SH-SY5Y (cell line): ENCODE data around the gene UGT2A3.

Source experiments
- GATA2 ChIP-seq: IDR thresholded peaks from 2 replicates; pipeline ENCODE4 v1.6.1; 2011; ENCODE audit warnings: mild to moderate bottlenecking, low read depth, low read length
- GATA3 ChIP-seq: IDR thresholded peaks from 2 replicates; pipeline ENCODE4 v1.6.1; 2011; ENCODE audit warnings: low read depth, mild to moderate bottlenecking, low read length, moderate library complexity

Gene UGT2A3

DNA sequence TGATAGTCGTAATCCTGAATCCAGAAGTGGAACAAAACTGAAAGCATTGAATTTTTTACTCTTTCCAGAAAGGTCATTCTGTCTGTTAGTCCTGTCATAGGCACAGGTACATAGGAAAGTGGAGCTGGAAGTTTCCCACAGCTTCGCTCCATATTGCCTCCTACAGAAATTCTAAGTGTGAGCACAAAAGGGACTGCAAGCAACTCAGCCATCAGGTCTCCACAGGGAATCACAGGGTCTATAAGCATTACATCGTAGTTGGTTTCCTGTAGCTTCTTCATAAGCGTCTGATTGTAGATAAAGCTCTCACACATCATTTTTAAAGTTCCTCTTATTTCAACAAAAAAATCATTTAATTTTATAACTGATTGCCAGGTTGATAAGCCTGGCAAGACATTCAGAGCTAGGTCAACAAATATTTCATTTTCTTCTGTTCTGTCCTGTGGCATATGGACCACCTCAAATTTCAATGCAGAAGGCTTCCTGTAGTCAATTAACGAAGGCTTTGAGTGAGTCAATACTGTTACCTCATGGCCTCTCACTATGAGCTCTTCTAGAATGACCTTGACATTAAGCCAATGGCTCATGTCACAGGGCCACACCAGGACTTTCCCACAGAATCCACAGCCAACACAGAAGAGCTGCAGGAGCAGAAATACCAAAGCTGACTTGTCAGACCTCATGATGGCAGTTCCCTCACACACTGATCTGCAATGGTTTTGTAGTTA is at the start of gene UGT2A3:
Gene UGT2A3 (minus strand): TSS at position 727 of the 728 bp plus-strand sequence. CDS start 44 bp downstream, at position 683.
- TF ChIP-seq GATA3 (no peak), GATA2 (no peak)

DNA sequence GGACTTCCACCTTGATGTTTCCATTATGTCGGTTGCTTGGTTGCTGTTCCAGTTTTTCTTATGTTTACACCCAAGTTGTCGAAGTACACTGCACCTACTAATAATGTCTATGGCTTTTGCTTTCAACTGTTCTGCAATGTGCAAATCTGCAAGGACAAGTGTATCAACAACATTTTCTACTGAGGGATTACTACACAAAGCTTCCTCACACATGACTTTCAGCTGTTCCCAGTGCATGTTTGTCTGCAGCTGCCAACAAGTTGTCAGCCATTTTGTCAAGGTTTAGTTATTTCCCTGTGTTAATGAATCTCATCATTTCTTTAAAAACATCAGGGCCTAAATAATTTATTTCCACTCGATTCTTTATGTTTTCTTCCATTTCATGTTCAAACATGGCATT is 45.4 kb upstream of the UGT2A3 start:
- no peak for TF ChIP-seq GATA2
- TF ChIP-seq GATA3 = no peak

DNA sequence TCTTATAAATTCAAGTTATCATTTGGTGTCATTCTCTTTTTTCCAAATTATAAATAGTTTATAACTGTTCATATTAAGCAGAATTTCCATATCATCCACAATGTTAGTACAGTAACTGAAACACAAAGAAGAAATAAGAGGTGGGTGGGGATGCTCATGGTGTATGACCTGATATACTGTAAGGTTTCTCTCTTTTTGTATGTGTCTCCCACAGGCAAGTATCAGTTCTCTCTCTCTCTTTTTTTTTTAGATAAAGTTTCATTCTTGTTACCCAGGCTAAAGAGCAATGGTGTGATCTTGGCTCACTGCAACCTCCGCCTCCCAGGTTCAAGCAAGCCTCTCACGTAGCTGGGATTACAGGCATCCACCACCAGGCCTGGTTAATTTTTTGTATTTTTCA is 43.7 kb upstream of the UGT2A3 start:
- TF ChIP-seq GATA2 (no peak), GATA3 (no peak)

DNA sequence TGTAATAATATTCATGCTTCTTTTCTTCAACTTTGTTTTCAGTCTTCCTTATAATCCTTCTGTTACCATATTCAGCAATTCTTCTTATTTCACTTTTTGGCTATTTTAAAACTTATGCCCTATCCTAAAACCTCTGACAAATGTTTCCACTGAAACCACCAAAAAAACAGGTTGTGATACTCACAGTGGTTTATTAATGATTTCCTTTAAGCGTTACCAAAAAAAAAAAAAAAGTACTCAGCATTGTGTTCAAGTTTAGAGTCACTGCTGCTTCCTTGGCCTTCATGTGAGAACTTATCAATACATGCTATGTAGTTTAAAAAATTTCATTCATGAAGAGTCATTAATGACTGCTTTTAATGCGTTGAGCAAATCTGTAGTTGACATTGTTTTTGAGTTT is 35.4 kb upstream of the UGT2A3 start:
- TF ChIP-seq GATA3 (no peak), GATA2 (no peak)

DNA sequence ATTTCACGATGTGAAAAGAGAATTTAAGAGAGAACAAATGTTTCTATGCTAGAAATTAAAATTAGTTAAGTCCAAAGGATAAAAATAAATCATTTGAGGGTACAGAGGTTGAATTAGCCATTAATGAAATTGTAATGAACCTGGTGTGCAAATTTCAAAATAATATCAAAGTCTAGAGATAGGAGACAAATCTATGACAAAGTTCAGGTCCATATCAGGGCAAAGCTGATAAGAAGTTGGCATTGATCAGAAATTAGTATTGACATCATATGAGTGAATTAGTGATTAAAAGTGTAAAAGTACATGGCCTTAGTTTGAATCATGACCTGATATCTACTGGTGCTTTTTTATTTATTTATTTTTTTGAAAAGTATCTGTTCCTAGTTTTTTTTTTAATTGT is 33.8 kb upstream of the UGT2A3 start:
- TF ChIP-seq GATA2 (no peak), GATA3 (no peak)

DNA sequence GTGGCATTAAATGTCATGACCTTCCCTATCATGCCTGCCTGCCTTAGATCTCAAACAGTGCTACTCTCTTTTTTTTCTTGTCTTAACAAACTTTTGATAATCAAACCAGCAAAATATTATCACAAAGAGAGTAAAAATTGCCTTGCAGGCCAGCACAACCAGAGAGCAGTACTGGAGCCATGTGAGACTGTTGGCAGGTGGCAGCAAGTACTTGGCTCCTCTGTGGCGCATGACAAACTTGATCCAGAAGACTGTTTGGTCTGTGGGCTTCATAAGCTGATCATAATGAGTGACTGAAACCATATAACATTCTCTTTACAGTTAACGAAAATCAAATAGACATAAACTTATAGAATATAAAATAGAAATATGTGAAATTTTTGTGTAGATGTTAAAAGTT is 33.3 kb upstream of the UGT2A3 start:
- TF ChIP-seq GATA3 = no peak
- no peak for TF ChIP-seq GATA2

DNA sequence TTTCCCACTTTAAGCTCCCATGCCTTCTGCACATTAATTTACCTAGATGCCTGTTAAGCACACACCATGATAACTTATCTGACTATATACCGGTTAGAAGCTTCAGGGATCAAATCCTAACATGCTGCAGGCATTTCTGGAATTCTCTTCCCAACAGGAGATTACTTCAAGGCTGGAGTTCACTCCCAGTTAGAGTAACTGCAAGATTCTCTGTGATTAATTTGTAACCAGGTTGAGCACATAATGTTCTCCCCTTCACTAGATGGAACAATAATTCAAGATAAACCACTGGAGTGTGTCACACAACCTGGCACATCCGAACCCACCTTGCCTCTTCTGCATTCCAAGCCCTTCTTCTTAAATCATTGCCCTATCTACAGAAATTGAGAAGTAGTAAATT is 11.8 kb upstream of the UGT2A3 start:
- TF ChIP-seq GATA2 (no peak), GATA3 (no peak)

DNA sequence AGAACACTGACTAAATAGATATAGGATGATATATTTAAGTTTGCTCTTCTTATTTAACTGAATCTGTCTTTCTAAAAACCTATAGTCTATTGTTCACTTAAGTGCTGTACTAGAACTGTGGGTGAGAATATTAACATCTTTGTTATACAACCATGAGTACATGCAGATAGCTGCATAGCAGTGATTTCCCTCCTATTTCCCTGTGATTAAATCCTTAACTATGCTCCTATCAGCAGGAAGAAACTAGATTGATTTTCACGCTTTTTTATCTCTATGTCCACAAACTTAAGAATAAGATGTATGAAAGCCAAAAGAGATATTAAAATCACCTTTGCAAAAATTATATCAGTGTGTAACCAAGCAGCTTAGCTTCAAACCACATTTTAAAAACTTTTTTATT is 11.3 kb upstream of the UGT2A3 start:
- no peak for TF ChIP-seq GATA3
- no peak for TF ChIP-seq GATA2

DNA sequence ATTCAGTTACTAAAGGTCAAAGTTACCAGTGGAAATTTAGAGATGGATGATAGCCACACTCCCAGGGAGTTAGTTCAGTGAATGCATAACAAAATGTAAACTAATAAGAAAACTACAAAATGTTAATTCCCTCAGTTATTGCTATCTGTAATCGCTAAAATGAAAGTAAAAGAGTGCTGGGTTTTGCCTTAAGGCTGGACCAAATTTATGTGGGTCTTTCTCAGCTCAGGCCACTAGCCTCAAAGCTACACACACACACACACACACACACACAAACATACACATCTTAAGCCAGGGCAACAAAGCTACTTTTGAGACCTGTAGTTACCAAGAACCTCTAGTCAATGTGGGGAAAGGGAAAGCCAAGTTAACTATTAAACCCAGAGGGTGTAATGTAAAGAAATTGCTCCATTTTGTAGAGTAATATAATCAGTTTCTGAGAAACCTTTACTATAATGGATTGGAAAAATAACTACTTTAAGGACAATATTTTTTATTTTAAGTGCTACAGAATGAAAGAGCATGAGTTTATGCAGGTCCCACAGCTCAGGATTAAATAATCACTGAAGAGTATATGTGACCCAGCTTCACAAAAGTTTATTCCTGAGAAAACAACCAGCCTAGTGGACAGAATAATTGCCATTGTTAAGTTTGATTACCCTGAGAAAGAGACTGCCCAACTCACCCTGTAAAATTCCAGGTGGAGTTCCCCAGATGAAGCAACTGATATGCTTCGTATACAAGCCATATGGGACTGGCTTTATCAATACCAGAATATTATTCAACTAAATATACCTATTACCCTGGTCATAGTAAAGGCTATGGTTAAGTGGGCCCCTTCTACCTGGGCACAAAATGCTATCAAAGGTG is 8.9 kb upstream of the UGT2A3 start:
- TF ChIP-seq GATA2 (no peak), GATA3 (no peak)

DNA sequence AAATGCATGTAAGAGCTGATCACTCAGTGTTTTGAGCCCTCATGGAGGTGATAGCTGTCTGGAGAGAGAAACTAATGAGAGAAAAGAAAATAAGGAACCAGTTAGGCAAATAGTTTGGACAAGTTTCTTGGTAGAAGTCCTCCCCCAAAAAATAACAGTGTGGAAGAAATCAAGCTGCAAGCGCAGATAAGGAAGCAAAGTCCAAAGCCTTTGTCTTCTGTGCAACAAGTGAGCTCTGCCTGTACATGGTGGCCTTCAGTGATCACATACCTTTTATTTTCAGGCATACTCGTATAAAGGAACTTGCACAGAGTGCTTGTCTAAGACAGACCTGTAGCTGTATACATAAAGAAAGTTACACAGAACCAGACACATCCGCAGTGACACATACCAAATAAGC is 2.5 kb upstream of the UGT2A3 start:
- TF ChIP-seq GATA3 (no peak), GATA2 (no peak)

DNA sequence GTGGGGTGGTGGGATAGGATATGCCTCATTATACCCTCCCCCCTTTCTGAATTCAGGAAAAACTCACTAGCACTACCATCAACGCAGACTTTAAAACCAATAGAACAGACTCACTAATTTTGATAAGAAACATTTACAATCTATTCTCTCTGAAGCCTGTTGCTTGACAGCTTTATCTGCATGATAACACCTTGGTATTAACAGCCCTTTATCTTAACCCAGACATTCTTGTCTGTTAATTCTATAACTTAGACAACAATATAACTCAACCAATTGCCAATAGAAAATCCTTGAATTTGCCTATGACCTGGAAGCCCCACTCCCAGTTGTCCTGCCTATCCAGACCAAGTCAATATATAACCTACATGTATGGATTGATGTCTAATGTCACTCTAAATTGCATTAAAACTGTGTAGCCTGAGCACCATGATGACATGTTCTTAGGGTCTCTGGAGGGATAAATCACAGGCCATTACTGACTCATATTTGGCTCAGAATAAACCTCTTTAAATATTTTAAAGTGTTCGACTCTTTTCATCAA is 1.5 kb upstream of the UGT2A3 start:
- no peak for TF ChIP-seq GATA2
- TF ChIP-seq GATA3 = no peak

DNA sequence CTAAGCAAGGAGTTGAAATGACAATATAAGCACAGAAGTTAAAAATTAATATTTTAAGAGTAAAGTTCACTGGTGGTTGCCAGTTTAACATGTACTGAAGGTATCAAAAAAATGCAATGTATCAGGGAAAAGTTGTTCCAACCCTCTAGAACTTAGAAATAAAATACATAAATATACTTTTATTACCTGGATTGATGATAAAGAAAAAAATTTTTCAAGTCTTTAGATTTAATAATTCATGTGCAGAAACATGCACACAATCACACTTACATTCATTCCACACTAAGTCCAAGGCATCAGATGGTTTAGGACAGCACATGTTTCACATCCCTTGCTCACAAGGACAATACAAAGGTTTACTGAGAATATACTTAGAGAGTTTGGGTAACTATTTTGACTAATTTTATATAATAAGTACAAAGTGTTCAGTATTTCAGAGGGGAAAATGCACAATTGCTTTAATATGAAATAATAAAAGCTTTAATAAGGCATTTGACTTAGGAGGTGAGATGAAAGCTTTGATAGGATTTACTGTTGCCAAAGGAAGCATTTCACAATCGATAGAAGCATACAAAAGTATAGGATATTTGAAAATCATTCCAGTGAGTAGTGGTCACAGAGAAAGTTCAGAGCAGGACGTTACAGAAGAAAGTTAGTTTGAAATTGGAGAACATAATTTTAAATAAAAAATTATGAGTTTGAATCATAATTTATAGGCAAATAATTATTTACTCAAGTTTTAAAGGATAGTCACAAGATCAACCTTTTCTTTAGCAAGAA is 392 bp upstream of the UGT2A3 start:
- TF ChIP-seq GATA2 = no peak
- TF ChIP-seq GATA3 = no peak

DNA sequence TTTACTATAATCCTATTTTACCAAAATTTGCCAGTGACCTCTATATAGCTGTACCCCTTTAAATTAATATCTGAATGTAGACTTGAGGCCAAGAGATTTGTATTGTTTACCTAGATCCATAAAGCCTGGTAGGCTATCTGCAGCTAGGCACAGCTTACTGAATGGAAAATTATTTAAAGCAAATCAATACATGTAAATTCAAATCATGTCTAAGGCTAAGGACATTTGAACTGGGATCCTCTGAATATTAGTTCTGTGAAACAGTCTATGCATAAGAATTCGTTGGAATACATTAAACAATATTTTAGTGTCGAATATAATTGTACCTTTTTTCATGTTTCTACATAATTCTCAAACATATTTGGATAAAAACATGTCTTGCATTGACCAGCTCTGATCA is 1.6 kb downstream of the UGT2A3 start:
- TF ChIP-seq GATA3 (no peak), GATA2 (no peak)

DNA sequence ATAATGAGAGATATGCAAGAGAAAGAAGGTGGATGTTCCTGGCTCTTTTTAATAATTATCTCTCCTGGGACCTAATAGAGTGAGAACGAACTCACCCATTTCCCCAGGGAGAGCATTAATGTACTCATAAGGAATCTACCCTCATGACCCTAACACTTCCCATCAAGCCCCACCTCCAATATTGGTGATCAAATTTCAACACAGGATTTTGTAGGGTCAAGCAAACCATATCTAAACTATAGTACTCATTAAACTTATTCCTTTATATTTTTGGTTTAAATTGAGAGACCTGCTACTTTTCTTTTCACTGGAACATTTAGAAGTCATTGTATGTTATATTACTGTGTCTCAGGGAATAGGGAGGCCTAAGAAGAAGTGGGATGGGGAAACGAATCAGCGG is 2.6 kb downstream of the UGT2A3 start:
- TF ChIP-seq GATA2 = no peak
- no peak for TF ChIP-seq GATA3
